Astrocyte (in vitro differentiated cells and primary cell): ENCODE measurements around the gene ZCCHC3. TPM values are rescaled to one million over a fixed set of nuclear protein-coding genes. Genes with fewer than 3 reads are reported as not detected.
A peak's percentile ranks its signal among the peaks of the same experiment; 100 is the strongest.

Source experiments
- DNase-seq: peaks from one replicate; pipeline ENCODE4 v3.0.0-alpha.2; 2010; ENCODE audit warnings: low read depth
- FAIRE-seq: peaks from 2 replicates; lab custom pipeline; 2011; peaks lifted over from hg19 to GRCh38; lab: Jason Lieb, UNC
- H2AFZ ChIP-seq: 2 replicates; pipeline ENCODE4 v1.6.0; 2012; ENCODE audit warnings: low read depth, low read length, inconsistent platforms
- H3K27ac ChIP-seq: 2 replicates; pipeline ENCODE4 v1.5.1; 2011; ENCODE audit warnings: low read depth, low read length, inconsistent platforms
- H3K27me3 ChIP-seq: 2 replicates; pipeline ENCODE4 v1.6.0; 2011; ENCODE audit warnings: low read length, inconsistent platforms; ENCODE audit not compliant: insufficient read depth
- H3K36me3 ChIP-seq: 2 replicates; pipeline ENCODE4 v1.5.1; 2011; ENCODE audit warnings: low read length, inconsistent platforms; ENCODE audit not compliant: insufficient read depth
- H3K4me1 ChIP-seq: 2 replicates; pipeline ENCODE4 v1.5.1; 2011; ENCODE audit warnings: low read length, inconsistent platforms; ENCODE audit not compliant: insufficient read depth
- H3K4me2 ChIP-seq: 2 replicates; pipeline ENCODE4 v1.6.0; 2012; ENCODE audit warnings: low read length, inconsistent platforms
- H3K4me3 ChIP-seq: 2 replicates; pipeline ENCODE4 v1.5.1; 2011; ENCODE audit warnings: low read depth, mild to moderate bottlenecking, low read length, inconsistent platforms; ENCODE audit not compliant: insufficient read depth
- H3K79me2 ChIP-seq: 2 replicates; pipeline ENCODE4 v1.6.0; 2012; ENCODE audit warnings: mild to moderate bottlenecking, low read length, inconsistent platforms; ENCODE audit not compliant: insufficient read depth
- H3K9ac ChIP-seq: 2 replicates; pipeline ENCODE4 v1.6.0; 2012; ENCODE audit warnings: mild to moderate bottlenecking, low read length, inconsistent platforms
- H3K9me3 ChIP-seq: 2 replicates; pipeline ENCODE4 v1.5.1; 2012; ENCODE audit warnings: low read depth, mild to moderate bottlenecking, low read length, inconsistent platforms; ENCODE audit not compliant: insufficient read depth
- H4K20me1 ChIP-seq: 2 replicates; pipeline ENCODE4 v1.6.0; 2012; ENCODE audit warnings: low read length, inconsistent platforms; ENCODE audit not compliant: insufficient read depth
- H3K27ac Mint-ChIP-seq: one replicate; pipeline ENCODE4 v1.8.0; 2021; ENCODE audit warnings: mild to moderate bottlenecking, mixed read lengths; ENCODE audit not compliant: unreplicated experiment
- H3K27me3 Mint-ChIP-seq: one replicate; pipeline ENCODE4 v1.8.0; 2021; ENCODE audit warnings: low read depth, mixed read lengths; ENCODE audit not compliant: unreplicated experiment
- H3K36me3 Mint-ChIP-seq: one replicate; pipeline ENCODE4 v1.8.0; 2021; ENCODE audit warnings: low read depth, mixed read lengths; ENCODE audit not compliant: unreplicated experiment
- H3K4me1 Mint-ChIP-seq: one replicate; pipeline ENCODE4 v1.8.0; 2021; ENCODE audit warnings: low read depth, mixed read lengths; ENCODE audit not compliant: unreplicated experiment
- H3K4me3 Mint-ChIP-seq: one replicate; pipeline ENCODE4 v1.8.0; 2021; ENCODE audit warnings: mild to moderate bottlenecking, moderate library complexity, mixed read lengths; ENCODE audit not compliant: unreplicated experiment
- H3K9me3 Mint-ChIP-seq: one replicate; pipeline ENCODE4 v1.8.0; 2021; ENCODE audit warnings: mild to moderate bottlenecking, mixed read lengths; ENCODE audit not compliant: unreplicated experiment
- EZH2 ChIP-seq: IDR thresholded peaks from 2 replicates; pipeline ENCODE4 v1.6.1; 2012; ENCODE audit warnings: mild to moderate bottlenecking, low read length, inconsistent platforms; ENCODE audit not compliant: insufficient read depth
- total RNA-seq: library from RNA; stranded (reverse); gene quantifications from 2 replicates; pipeline ENCODE4 v1.2.1, GENCODE V29; 2021
- TF ChIP-seq, protein P1 (sequence below): IDR thresholded peaks from 2 replicates; pipeline ENCODE4 v1.5.1; 2011; ENCODE audit warnings: low read depth, mild to moderate bottlenecking, inconsistent platforms, low read length, moderate library complexity; ENCODE audit not compliant: insufficient read depth

The ZCCHC3 gene
- total RNA-seq, 1 donor from 2014 or later: 18.6 TPM

DNA sequence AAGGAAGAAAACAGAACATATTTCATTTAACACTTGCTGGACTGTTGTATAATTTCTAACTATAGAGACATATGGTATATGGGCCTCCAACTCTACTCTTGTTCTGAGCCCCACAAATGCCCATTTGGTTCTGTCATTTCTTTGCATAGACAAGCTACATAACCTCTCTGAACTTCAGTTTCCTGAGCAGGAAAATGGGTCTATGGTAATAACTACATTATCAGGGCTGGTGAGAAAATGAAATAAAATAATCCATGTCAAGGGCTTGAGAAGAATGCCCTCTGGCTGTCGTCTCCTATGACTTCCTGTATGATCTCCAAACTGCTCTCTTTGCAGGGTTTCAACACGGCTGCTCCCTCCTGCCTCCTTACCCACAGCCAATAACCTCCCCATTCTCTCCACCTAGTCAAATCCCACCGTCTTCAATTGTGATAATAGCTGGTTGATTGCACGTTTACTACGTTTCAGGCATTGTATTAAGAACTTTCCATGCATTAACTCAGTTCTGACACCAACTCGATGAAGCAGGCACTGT lies 12.0 kb downstream of the ZCCHC3 start:
- Mint-ChIP-seq H3K4me3 (peak overlapping the region; percentile 84), H3K27ac (peak overlapping the region; percentile 86), H3K4me1 (peaks cover 9% of the 10 kb centered on the region), H3K9me3 (no peaks in the 10 kb centered on the region), H3K27me3 (no peaks in the 10 kb centered on the region), H3K36me3 (no peaks in the 10 kb centered on the region)
- Histone ChIP-seq H4K20me1 (no peaks in the 10 kb centered on the region), H3K9ac (peak overlapping the region; percentile 88), H3K4me3 (peak overlapping the region; percentile 59), H2AFZ (peak overlapping the region; percentile 80), H3K27me3 (no peaks in the 10 kb centered on the region), H3K79me2 (no peaks in the 10 kb centered on the region), H3K4me2 (peak overlapping the region; percentile 93), H3K27ac (peak overlapping the region; percentile 96), H3K36me3 (no peaks in the 10 kb centered on the region), H3K9me3 (no peaks in the 10 kb centered on the region), H3K4me1 (peaks cover 21% of the 10 kb centered on the region)
- FAIRE-seq (no peak), DNase-seq (no peak)
- no peak for TF ChIP-seq EZH2
- TF ChIP-seq, protein P1, sequence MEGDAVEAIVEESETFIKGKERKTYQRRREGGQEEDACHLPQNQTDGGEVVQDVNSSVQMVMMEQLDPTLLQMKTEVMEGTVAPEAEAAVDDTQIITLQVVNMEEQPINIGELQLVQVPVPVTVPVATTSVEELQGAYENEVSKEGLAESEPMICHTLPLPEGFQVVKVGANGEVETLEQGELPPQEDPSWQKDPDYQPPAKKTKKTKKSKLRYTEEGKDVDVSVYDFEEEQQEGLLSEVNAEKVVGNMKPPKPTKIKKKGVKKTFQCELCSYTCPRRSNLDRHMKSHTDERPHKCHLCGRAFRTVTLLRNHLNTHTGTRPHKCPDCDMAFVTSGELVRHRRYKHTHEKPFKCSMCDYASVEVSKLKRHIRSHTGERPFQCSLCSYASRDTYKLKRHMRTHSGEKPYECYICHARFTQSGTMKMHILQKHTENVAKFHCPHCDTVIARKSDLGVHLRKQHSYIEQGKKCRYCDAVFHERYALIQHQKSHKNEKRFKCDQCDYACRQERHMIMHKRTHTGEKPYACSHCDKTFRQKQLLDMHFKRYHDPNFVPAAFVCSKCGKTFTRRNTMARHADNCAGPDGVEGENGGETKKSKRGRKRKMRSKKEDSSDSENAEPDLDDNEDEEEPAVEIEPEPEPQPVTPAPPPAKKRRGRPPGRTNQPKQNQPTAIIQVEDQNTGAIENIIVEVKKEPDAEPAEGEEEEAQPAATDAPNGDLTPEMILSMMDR: no peak

DNA sequence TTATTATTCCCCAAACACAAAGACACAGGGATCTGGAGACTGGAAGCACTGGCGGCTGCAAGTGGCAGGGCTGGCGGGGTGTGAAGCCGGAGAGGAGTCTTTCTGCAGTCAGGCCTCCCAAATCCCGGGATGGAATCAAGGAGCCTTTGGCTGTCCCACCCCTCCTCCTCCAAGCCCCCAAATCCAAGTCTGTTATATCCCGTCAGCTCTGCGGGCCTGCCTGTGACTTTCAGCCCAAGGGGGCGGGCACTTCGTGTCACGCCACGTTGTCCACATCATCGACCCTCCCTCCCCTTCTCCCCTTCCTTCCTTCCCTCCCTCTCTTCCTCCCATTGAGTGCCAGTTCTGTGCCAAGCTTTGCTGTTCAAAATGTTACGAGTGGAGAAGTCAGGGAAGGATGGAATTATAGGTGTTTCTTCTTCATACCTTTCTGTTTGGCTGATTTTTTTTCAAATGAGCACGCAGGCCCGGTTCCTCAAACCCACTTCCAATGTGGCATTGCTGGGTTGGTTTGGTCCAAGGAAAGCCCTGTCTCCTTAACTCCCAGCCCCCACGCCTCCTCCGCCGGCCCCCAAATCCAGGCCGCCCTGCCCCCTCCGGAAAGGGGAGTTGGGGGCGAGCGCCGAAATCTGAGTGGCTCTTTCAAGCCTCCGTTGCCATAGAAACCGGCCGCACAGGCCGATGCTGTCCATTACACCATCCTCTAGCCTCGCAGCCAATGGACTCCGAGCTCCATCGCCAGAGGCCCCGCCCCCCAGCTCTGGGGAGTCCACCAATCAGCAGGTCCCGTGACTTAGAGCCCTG lies 12.7 kb downstream of the ZCCHC3 start:
- peak; percentile 98 for DNase-seq
- H3K27me3 ChIP-seq: no peaks in the 10 kb centered on the region
- no peak for TF ChIP-seq EZH2
- TF ChIP-seq, protein P1: no peak
- no peaks in the 10 kb centered on the region for H3K27me3 Mint-ChIP-seq
- peaks cover 9% of the 10 kb centered on the region for H3K4me1 Mint-ChIP-seq
- peaks cover 21% of the 10 kb centered on the region for H3K4me1 ChIP-seq
- H4K20me1 ChIP-seq: no peaks in the 10 kb centered on the region
- H3K36me3 Mint-ChIP-seq: no peaks in the 10 kb centered on the region
- peak overlapping the region; percentile 96 for H3K27ac ChIP-seq
- peak overlapping the region; percentile 80 for H2AFZ ChIP-seq
- peak overlapping the region; percentile 88 for H3K9ac ChIP-seq
- peak; percentile 82 for FAIRE-seq
- H3K27ac Mint-ChIP-seq: peak overlapping the region; percentile 95
- no peaks in the 10 kb centered on the region for H3K36me3 ChIP-seq
- H3K4me2 ChIP-seq: peak overlapping the region; percentile 93
- no peaks in the 10 kb centered on the region for H3K9me3 ChIP-seq
- no peaks in the 10 kb centered on the region for H3K79me2 ChIP-seq
- peak overlapping the region; percentile 59 for H3K4me3 ChIP-seq
- H3K4me3 Mint-ChIP-seq: peak overlapping the region; percentile 84
- H3K9me3 Mint-ChIP-seq: no peaks in the 10 kb centered on the region

DNA sequence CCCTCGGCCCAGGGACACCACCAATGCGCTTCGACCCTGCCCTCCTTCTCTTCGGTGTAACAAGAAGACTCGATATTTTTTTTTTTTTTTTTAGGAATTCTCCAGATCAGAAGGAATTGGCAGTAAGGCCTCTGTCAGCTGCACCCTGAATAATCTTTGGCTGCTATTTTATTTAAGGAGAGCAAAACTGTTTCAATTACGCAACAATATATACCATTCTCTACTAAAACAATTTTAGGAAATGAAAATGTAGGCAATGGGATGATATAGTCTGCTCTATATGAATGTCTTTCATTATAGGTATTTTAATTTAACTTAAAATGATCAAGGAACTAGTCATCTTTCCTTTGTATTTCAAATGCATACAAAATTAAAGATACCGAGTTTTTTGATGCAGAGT lies 13.3 kb downstream of the ZCCHC3 start:
- no peak overlapping the region for H3K4me3 ChIP-seq
- H4K20me1 ChIP-seq: no peaks in the 10 kb centered on the region
- Mint-ChIP-seq H3K4me3 (peak overlapping the region; percentile 84), H3K9me3 (no peaks in the 10 kb centered on the region), H3K27me3 (no peaks in the 10 kb centered on the region), H3K4me1 (peaks cover 9% of the 10 kb centered on the region), H3K27ac (peak overlapping the region; percentile 95), H3K36me3 (no peaks in the 10 kb centered on the region)
- no peak for FAIRE-seq
- H3K9ac ChIP-seq: no peak overlapping the region
- H2AFZ ChIP-seq: no peak overlapping the region
- no peaks in the 10 kb centered on the region for H3K9me3 ChIP-seq
- peaks cover 21% of the 10 kb centered on the region for H3K4me1 ChIP-seq
- no peaks in the 10 kb centered on the region for H3K27me3 ChIP-seq
- peak overlapping the region; percentile 93 for H3K4me2 ChIP-seq
- DNase-seq: no peak
- TF ChIP-seq, protein P1: no peak
- no peak for TF ChIP-seq EZH2
- no peaks in the 10 kb centered on the region for H3K79me2 ChIP-seq
- no peaks in the 10 kb centered on the region for H3K36me3 ChIP-seq
- H3K27ac ChIP-seq: peak overlapping the region; percentile 96
